MG63 (cell line): Measurements from ENCODE around the gene NDUFS8. TPM values are rescaled to one million over a fixed set of nuclear protein-coding genes. Genes with fewer than 3 reads are reported as not detected.
A peak's percentile ranks its signal among the peaks of the same experiment; 100 is the strongest.
"Not testable (repeated sequence)": the region's sequence is repeated elsewhere in the genome, so short reads cannot be mapped to it uniquely, and the experiment has no call there.

Source experiments
- DNase-seq: peaks from one replicate; pipeline ENCODE4 v3.0.0-alpha.2; 2020
- H3K27me3 ChIP-seq: fragments of 250-450 bp; sonication (Bioruptor Pico); 2 replicates; pipeline ENCODE4 v1.5.1; 2020; ENCODE audit warnings: mild to moderate bottlenecking, moderate library complexity
- H3K36me3 ChIP-seq: fragments of 250-450 bp; sonication (Bioruptor Pico); 2 replicates; pipeline ENCODE4 v1.5.1; 2020; ENCODE audit warnings: mild to moderate bottlenecking, moderate library complexity
- H3K4me3 ChIP-seq: fragments of 250-450 bp; sonication (Bioruptor Pico); 2 replicates; pipeline ENCODE4 v1.5.1; 2020; ENCODE audit warnings: mild to moderate bottlenecking, moderate library complexity
- H3K9me3 ChIP-seq: fragments of 250-450 bp; sonication (Bioruptor Pico); 2 replicates; pipeline ENCODE4 v1.5.1; 2020; ENCODE audit warnings: mild to moderate bottlenecking, moderate library complexity
- total RNA-seq: library from RNA; depleted of rRNA; stranded (reverse); fragments of >200 nt; shearing (Covaris generic); gene quantifications from 2 replicates; pipeline ENCODE4 v1.2.3, GENCODE V29; 2014; ENCODE audit warnings: low replicate concordance; rRNA removed

NDUFS8 gene
- total RNA-seq = 218 and 256 TPM in 2 replicates

- Histone ChIP-seq H3K36me3 (peaks cover 50% of the 10 kb centered on the region), H3K9me3 (peaks cover 9% of the 10 kb centered on the region; the same call in 1 of the 2 replicates)
Observed at GRCh38 chr11:68030318-68031143, at the start of gene NDUFS8. Gene NDUFS8 (plus strand): TSS chr11:68030681. CDS start chr11:68032152, 1,471 bp downstream.

DNA sequence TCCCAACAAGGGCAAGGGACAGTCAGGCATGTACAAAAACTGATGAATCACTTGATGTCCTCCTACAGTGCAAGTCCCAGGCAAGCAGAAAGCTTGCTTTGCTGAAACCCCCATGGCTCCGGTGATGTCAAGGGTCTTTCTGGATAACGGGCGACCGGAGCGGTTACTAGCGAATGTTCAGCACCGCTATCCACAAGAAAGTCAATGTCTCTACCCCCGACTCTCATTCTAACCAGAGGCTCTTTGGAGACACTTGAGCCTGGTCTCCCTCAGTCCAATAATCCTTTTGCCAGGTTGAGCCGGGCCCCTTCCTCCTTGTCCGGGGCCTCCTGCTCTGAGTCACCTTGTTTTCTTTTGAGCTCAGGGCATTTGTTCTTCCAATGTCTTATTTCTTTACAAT is 49.3 kb upstream of the NDUFS8 start:
- not testable (repeated sequence) for DNase-seq, H3K27me3 ChIP-seq, H3K9me3 ChIP-seq, H3K36me3 ChIP-seq, H3K4me3 ChIP-seq

More at GRCh38 chr11:68030318-68031143, at the start of gene NDUFS8:
- DNase-seq = peak; percentile 96
- no peaks in the 10 kb centered on the region for H3K27me3 ChIP-seq
- H3K4me3 ChIP-seq = peak within 1 kb of the TSS; percentile 94

DNA sequence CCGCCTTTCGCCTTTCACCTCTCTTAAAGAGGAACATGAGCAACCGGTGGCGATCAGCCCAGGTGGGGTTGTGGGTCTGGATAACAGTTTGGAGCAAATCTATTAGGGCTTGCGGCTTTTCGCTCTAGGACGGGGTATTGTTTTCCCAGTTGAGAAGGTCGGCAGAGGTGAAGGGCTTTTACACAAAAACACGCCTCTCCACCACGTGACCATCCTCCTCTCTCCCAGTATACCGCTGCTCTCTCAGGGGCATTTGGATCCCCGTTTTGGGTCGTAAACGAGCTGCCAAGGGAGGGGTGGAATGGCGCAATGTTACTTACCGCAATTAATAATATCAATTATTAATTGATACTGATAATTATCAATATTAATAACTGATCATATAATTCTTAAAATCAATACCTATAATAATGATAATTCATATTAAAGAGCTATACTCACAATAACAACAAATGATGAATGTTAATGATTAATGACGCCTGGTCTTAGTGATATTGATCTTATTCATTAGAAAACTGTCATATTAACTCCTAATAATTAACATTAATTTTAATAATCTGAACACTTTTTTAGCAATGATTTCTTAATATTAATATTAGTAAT is 48.1 kb upstream of the NDUFS8 start:
- DNase-seq, H3K27me3 ChIP-seq, H3K9me3 ChIP-seq, H3K4me3 ChIP-seq, H3K36me3 ChIP-seq: not testable (repeated sequence)

GRCh38 chr11:67983951-67984350 is 46.5 kb upstream of the NDUFS8 start:
- H3K36me3 ChIP-seq = no peaks in the 10 kb centered on the region
- H3K4me3 ChIP-seq = no peak overlapping the region
- DNase-seq = no peak
- H3K27me3 ChIP-seq = no peaks in the 10 kb centered on the region
- H3K9me3 ChIP-seq = no peaks in the 10 kb centered on the region

GRCh38 chr11:67985302-67985701 is 45.2 kb upstream of the NDUFS8 start:
- not testable (repeated sequence) for H3K9me3 ChIP-seq, H3K36me3 ChIP-seq, DNase-seq, H3K27me3 ChIP-seq, H3K4me3 ChIP-seq

DNA sequence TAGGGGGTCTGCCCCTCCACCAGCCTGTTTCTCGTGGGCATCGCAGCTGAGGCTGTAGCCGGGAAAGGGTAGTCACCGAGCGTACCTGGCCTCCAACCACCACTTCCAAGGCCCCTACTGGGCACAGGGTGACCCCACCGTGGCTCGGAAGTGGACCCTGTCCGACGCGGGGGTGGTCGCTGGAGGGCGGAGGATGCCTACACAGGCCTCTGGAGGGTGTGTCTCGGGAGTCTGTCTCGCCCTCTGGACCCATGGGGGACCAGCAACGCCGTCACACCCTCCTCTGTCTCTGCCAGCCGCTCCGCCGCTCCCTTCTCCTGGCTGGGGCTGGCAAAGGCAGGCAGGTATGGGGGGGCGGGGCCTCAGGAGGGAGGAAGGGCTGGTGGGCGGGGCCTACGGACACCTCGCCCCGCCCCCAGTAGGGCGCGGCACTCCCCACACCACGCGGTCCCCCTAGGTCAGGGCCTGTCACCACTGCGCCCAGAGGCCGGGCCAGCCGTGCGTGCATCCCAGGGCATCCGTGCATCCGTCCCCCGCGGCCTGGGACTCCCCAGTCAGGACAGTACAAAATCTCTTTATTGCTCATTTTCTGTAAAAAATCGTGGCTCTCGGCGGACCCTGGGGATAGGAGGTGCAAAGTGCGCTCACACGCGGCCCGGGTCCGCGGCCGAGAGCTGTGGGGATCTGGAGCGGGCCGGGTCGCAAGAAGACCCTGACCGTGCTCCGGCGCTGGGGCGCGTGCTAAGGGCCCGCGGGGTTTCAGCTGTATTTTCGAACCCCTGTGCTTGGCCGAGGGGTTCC is 39.7 kb upstream of the NDUFS8 start:
- H3K36me3 ChIP-seq, H3K27me3 ChIP-seq, H3K4me3 ChIP-seq, H3K9me3 ChIP-seq, DNase-seq: not testable (repeated sequence)

- H3K27me3 ChIP-seq, H3K4me3 ChIP-seq, H3K36me3 ChIP-seq, H3K9me3 ChIP-seq, DNase-seq: not testable (repeated sequence)
Observed at GRCh38 chr11:67991347-67992121, 38.9 kb upstream of the NDUFS8 start.

- not testable (repeated sequence) for DNase-seq, H3K9me3 ChIP-seq, H3K36me3 ChIP-seq, H3K4me3 ChIP-seq, H3K27me3 ChIP-seq
Observed at GRCh38 chr11:67993821-67994220, 36.7 kb upstream of the NDUFS8 start.

DNA sequence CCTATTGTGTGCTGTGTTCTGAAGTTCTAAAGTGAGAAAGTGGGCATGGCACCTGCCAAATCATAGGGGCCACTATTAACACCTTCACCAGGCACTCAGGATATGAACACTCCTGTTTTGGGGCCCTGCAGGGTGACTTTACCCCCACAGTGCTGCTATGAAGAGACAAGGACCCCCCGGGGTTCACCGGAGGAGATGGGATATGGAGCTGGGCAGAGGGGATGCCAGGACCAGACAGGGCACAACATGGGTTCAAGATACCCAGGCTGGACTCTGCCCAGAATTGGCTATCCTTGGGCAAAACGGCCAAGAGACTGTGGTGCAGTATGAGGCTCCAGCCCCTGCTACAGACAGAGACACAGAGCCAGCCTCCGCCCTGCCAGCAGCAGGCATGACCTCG is 36.1 kb upstream of the NDUFS8 start:
- H3K36me3 ChIP-seq, H3K9me3 ChIP-seq, H3K4me3 ChIP-seq, H3K27me3 ChIP-seq, DNase-seq: not testable (repeated sequence)

- DNase-seq, H3K9me3 ChIP-seq, H3K27me3 ChIP-seq, H3K36me3 ChIP-seq, H3K4me3 ChIP-seq: not testable (repeated sequence)
Observed at GRCh38 chr11:67995129-67995528, 35.4 kb upstream of the NDUFS8 start.

GRCh38 chr11:67995579-67995978 is 34.9 kb upstream of the NDUFS8 start:
- not testable (repeated sequence) for H3K36me3 ChIP-seq, H3K9me3 ChIP-seq, H3K4me3 ChIP-seq, DNase-seq, H3K27me3 ChIP-seq

DNA sequence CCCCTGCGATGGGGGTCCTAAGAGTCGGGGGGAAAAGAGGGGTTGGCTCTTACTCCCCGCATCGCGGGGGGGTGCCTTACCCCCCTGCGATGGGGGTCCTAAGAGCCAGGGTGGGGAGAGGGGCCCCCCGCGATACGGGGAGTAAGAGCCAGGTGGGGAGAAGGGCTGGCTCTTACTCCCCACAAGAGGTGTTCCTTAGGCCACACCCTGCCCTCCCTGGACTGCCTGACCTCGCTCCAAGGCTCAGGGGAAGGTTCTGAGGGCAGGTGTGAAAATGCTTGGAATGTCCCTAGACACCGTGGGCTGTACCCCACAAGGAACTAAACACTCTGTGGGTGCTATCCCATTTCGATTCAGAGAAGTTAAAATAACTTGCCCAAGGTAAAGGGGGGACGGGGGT is 34.4 kb upstream of the NDUFS8 start:
- Histone ChIP-seq H3K36me3 (no peaks in the 10 kb centered on the region), H3K9me3 (no peaks in the 10 kb centered on the region), H3K4me3 (no peak overlapping the region), H3K27me3 (no peaks in the 10 kb centered on the region)
- no peak for DNase-seq

DNA sequence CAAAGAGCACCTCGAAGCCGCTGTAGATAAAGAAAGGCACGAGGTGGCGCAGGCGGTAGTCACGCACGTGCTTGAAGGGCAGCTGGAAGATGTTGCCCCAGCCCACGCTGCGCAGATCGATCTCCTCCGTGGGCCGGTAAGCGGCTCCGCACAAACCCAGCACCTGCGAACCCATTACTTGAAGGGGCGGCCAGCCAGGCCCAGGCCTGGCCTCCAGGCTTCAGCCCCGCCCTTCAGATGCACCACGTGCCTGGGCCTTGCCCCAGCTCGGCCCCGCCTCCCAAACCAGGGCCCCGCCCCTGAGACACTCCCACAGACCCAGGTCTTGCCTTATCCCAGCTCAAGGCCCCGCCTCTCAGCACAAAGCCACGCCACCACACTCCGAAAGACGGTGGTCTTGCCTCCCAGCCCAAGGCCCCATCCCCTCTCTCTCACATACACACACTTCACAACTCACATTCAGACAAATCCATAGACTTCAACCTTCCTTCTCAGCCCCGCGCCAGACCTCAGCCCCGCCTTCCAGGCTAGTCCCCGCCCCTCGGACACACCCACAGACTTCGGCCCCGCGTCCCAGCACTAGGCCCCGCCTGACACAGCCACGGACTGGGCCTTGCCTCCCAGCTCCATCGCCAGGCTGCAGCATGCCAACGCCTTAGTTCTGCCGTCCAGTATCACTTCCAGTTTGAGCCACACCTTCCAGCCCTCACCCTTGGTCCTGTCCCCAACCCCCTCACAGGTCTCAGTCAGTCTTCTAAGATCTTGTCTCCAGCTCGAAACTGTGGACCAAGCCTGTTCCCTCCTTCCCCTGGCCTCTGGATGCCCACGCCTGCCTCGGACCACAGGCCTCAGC is 33.6 kb upstream of the NDUFS8 start:
- Histone ChIP-seq H3K27me3 (no peaks in the 10 kb centered on the region), H3K4me3 (peak overlapping the region; percentile 16; the same call in 1 of the 2 replicates), H3K9me3 (no peaks in the 10 kb centered on the region), H3K36me3 (no peaks in the 10 kb centered on the region)
- DNase-seq = peak; percentile 75

- H3K36me3 ChIP-seq = no peaks in the 10 kb centered on the region
- H3K9me3 ChIP-seq = no peaks in the 10 kb centered on the region
- DNase-seq = no peak
- H3K27me3 ChIP-seq = no peaks in the 10 kb centered on the region
- no peak overlapping the region for H3K4me3 ChIP-seq
Observed at GRCh38 chr11:67997475-67997921, 33.0 kb upstream of the NDUFS8 start.

GRCh38 chr11:67998150-67999045 is 32.1 kb upstream of the NDUFS8 start:
- Histone ChIP-seq H3K36me3 (no peaks in the 10 kb centered on the region), H3K4me3 (no peak overlapping the region), H3K27me3 (no peaks in the 10 kb centered on the region), H3K9me3 (no peaks in the 10 kb centered on the region)
- DNase-seq = no peak
